Right ventricle myocardium inferior (tissue), 1 donor: ENCODE results near the gene CDH13. TPM values are rescaled to one million over a fixed set of nuclear protein-coding genes. Genes with fewer than 3 reads are reported as not detected.

ENCODE experiments used
- ATAC-seq: fragments of 200-7000 bp; cut with Tn5 transposase; one replicate; pipeline ENCODE4 v1.9.1; 2020; ENCODE audit warnings: mild to moderate bottlenecking, moderate library complexity
- DNase-seq: peaks from one replicate; pipeline ENCODE4 v3.0.0; 2021; ENCODE audit errors: missing footprints
- intact Hi-C: fragments of 100-400 bp; cut with DNase I; formaldehyde crosslinking; loops from one replicate; pipeline ENCODE4 v1.11.0; 2022
- total RNA-seq: library from RNA; stranded (reverse); fragmentation: NEBNext Ultra II Directional; extraction: Animal tissue kit (Norgen Biotek cat#: 25700); gene quantifications from one replicate; pipeline ENCODE4 v1.2.1, GENCODE V29; 2021
- donor health status: DM: no; HTN: yes; CAD: no; lungs with severe emphysema.

Gene CDH13
- total RNA-seq, 1 donor from 2014 or later: 173 TPM

DNA sequence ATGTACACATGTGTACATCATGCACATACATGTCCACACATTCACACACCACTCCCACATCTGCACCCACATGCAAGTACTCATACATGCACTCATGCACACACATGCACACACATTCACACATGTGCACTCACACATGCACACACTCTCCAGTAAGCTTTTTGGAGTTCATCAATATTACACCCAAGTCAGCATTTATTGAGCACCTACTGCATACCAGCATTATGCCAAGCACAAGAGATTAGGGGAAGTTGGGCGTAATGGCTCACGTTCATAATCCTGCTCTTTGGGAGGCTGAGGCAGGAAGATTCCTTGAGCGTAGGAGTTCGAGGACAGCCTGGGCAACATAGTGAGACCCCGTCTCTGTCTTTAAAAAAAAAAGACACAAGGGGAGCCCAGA lies 1093.4 kb downstream of the CDH13 start:
- no peak for DNase-seq
- intact Hi-C loops: no loop called here
- ATAC-seq: no peak

DNA sequence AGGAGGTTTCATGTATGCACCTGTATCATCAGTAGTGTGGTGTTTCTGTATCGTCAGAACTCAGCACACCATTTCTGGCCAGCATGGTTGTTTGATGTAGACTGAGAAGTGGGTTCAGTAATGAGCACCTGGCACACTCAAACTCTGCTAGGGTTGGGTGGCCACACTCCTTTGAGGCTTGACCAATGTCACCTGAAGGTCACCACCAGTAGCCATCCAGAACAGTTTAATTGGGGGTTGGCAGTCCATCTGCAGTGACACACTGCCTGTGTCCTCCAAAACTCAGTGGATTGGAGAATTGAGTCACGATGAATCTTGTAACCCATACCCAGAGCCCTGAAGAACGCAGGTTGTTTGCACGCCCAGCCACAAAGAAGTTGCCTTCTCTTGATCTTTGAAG lies 1094.2 kb downstream of the CDH13 start:
- no peak for DNase-seq
- intact Hi-C loops: no loop called here
- ATAC-seq: no peak

DNA sequence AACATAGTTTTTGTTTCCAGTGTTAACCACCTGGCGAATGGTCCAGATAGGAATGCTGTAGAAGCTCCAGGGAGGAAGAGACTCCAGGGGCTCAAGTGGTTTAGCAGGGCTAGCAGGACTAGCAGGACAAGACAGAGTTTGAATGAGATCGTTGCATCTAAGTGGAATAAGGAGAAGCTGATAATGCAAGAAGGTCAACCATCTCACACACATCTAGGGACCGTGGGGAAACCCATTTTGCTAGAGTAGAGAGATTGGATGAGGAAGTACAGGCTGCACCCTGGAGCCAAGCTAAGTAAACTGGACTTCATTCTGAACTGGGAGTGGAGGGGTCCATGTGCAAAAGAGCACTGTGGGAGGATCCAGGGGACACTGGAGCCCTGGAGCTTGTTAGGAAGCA lies 1094.9 kb downstream of the CDH13 start:
- intact Hi-C loops: no loop called here
- DNase-seq: no peak
- ATAC-seq: no peak

DNA sequence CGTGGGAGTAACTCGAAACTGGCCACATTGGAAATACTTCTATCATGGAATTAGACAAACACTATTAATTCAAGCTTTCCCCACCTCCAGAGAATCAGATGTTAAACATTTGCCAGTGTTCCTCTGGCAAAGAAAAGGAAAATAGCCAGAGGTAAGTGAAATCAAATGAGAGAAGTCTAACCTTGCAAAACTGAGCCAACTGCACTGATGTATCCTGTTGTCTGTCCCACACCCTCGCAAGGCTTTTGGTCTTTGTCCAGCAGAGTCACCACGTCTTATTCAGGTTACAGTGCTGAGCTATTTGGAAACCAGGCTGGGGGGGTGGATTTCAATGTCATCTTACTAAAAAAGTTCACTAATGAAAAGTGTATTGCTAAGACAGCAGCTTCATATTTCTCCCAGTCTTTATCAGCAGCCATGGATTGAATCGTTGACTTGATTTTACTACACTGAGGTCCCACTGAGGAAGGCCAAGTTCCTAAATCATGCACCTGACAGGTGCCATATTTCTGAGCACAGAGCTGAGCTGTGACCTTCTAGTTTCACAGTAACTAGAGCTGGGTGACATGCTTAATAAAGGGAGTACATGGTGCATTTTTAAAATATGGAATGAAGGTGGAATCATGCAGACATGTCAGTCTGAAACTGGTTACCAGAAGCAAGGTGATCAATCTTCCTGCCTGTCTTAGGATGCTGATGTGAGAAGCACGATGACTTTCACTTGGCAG lies 1095.9 kb downstream of the CDH13 start:
- intact Hi-C loops: no loop called here
- no peak for DNase-seq
- ATAC-seq: no peak

DNA sequence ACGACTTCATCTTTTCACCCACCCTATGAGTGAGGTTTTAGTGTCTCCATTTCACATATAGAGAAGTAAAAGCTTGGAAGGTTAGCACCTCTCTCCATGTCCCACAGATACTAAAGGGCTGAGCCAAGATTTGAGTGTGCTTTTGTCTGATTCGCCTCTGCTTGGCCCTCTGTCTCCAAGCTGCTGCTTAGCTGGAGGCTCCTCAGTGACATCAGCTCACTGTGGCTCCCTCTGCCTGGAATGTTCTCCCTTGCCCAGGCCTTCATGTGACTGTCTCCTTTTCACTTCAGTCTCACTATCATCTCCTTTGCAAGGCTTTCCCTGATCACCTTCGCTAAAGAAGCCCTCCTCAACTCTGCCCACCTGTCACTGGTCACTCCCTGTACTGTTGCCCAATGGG lies 1096.5 kb downstream of the CDH13 start:
- ATAC-seq: no peak
- intact Hi-C loops: no loop called here
- DNase-seq: no peak

DNA sequence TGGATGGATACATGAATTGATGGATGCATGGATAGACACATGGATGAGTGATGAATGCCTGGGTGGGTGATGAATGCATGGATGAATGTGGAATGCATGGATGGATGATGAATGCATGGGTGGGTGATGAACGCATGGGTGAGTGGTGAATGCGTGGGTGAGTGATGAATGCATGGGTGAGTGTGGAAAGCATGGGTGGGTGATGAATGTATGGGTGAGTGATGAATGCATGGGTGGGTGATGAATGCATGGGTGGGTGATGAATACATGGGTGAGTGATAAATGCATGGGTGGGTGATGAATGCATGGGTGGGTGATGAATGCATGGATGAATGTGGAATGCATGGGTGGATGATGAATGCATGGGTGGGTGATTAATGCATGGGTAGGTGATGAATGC lies 1097.1 kb downstream of the CDH13 start:
- intact Hi-C loops: no loop called here
- DNase-seq (no peak), ATAC-seq (no peak)

GRCh38 chr16:83724585-83724984 lies 1097.8 kb downstream of the CDH13 start:
- ATAC-seq (no peak), DNase-seq (no peak)
- intact Hi-C loops: no loop called here

GRCh38 chr16:83725313-83725712 lies 1098.5 kb downstream of the CDH13 start:
- no peak for DNase-seq
- no peak for ATAC-seq
- intact Hi-C loops: no loop called here

GRCh38 chr16:83727018-83727417 lies 1100.2 kb downstream of the CDH13 start:
- intact Hi-C loops: no loop called here
- DNase-seq: no peak
- no peak for ATAC-seq

- intact Hi-C loops: no loop called here
- DNase-seq (no peak), ATAC-seq (no peak)
Observed at GRCh38 chr16:83727751-83728352, 1101.1 kb downstream of the CDH13 start.

- intact Hi-C loops: no loop called here
- DNase-seq (no peak), ATAC-seq (no peak)
Observed at GRCh38 chr16:83728492-83728891, 1101.7 kb downstream of the CDH13 start.

- ATAC-seq (no peak), DNase-seq (no peak)
- intact Hi-C loops: no loop called here
Observed at GRCh38 chr16:83730812-83731211, 1104.0 kb downstream of the CDH13 start.

DNA sequence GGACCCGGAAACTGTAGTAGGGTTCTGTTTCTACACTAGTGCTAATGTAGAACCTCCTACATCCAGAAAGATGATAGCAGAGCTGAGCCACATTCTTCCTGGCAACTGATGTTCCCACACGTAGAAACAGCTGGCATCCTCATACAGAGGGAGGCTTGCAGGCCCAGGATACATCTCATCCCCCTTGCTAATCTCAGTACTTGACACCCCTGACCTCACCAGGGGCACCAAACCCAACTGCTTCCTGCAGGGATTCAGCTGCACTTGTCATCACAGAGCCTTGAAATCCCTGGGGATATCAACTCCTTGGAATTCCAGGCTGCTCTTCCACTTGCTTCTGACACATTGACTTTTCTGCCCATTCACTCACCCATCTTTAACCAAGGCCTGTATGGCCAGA lies 1105.8 kb downstream of the CDH13 start:
- intact Hi-C loops: no loop called here
- ATAC-seq: no peak
- no peak for DNase-seq

- ATAC-seq: peak; percentile 20
- intact Hi-C loops: no loop called here
- DNase-seq: no peak
Observed at GRCh38 chr16:83733301-83733700, 1106.5 kb downstream of the CDH13 start.

DNA sequence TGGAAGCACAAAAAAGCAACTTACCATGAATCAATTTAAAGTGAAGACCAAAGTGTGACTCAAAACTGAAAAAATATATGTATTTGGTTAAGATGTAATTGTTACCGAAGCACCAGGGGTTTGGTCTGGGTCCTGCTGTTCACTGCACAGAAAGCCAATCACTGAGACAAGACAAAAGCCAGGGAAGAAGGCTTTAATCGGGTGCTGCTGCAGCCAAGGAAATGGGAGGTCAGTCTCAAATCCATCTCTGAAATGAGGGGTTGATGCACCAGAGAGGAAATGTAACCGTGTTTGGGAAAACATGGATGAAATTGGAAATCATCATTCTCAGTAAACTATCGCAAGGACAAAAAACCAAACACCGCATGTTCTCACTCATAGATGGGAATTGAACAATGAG lies 1107.4 kb downstream of the CDH13 start:
- ATAC-seq: no peak
- intact Hi-C loops: no loop called here
- DNase-seq: no peak

DNA sequence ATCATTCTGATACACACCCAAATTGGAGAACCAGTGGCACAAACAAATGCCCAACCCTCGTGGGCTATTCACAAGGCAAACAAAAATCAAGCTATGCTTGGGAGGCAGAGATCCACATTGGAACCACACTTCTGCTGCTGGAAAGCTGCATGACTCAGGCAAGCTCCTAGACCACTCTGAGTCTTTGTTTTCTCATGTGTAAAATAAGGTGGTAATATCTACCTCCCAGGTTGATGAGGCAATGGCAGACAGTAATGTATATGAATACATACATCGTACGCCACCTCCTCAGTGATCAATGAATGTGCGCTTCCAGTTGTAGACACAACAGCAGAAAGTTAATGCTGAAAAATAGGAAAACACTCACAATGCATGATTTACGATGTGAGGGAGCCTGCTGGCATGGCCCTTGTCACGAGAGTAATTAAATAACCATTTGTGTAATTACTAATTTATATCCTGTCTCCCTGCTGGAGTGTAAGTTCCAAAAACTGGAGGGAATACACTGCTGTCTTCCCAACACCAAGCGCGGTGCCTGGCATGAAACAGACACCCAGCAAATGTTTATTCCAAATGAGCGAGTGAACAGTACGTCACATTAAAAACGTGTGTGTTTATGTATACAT lies 1111.1 kb downstream of the CDH13 start:
- intact Hi-C loops: no loop called here
- DNase-seq: no peak
- no peak for ATAC-seq

DNA sequence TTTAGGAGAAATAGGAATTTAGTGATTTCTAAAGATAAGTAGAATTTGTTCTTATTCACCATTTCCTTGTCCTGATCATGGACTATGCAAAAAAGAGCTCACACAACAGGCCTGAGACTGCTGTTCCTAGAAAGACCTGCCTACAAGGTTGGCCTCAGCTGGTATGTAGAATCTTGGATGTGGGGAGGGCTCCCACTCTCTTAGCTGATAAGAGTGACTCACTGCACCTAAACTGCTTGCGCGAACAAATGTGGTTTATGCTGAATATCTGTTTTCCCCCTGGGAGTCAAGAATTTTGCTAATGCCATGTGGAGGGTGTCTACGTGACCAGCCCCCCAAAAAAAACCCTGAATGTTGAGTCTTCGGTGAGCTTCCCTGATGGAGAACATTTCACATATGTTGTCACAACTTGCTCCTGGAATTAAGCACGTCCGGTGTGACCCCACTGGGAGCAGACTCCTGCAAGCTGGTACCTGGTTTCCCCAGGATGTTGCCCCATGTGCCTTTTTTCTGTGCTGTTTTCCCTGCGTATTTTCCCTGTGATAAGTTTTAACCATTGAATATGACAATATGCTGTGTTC lies 1112.2 kb downstream of the CDH13 start:
- ATAC-seq: no peak
- intact Hi-C loops: no loop called here
- DNase-seq: no peak

GRCh38 chr16:83742124-83742899 lies 1115.5 kb downstream of the CDH13 start:
- DNase-seq (no peak), ATAC-seq (no peak)
- intact Hi-C loops: no loop called here

DNA sequence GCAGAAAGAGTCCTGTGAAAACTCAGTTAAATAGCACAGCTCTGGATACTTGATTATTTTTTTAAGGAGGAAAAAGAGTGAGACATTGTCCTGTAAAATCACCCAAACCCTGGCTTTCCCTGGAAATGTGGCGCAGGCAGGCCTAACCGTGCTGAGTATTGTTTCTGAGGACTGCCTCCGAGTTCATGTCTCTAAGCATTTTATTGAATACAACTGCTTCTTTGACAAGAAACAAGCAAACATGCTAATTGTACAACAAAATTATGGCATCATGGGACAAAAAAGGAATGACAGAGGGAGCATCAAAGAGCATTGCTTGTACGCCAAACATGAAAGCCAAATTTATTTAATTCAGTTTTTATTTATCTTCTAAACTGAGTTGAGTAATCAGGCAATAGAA lies 1116.5 kb downstream of the CDH13 start:
- no peak for DNase-seq
- intact Hi-C loops: no loop called here
- ATAC-seq: no peak
